HS-5 (cell line): ENCODE data around the gene GAS6.
"Not testable (repeated sequence)": the region's sequence is repeated elsewhere in the genome, so short reads cannot be mapped to it uniquely, and the experiment has no call there.

Source experiments
- DNase-seq: peaks from one replicate; pipeline ENCODE4 v3.0.0-alpha.2; 2012; ENCODE audit warnings: low read depth

Gene GAS6

GRCh38 chr13:113867913-113868312 is 4.0 kb upstream of the GAS6 start:
- DNase-seq = not testable (repeated sequence)

- DNase-seq = no peak
These were observed 1.6 kb upstream of the GAS6 start for GRCh38 chr13:113865427-113865826.

GRCh38 chr13:113864273-113864890 is 506 bp upstream of the GAS6 start:
- DNase-seq = no peak

GRCh38 chr13:113862931-113863523 is 849 bp downstream of the GAS6 start:
- DNase-seq = no peak

GRCh38 chr13:113862191-113862930 is 1.5 kb downstream of the GAS6 start:
- no peak for DNase-seq

GRCh38 chr13:113861433-113862030 is 2.3 kb downstream of the GAS6 start:
- DNase-seq = no peak

- DNase-seq = no peak
These were observed 3.0 kb downstream of the GAS6 start for GRCh38 chr13:113860665-113861432.

- no peak for DNase-seq
These were observed 3.7 kb downstream of the GAS6 start for GRCh38 chr13:113860051-113860664.

- no peak for DNase-seq
These were observed 4.4 kb downstream of the GAS6 start for GRCh38 chr13:113859311-113860050.

- DNase-seq = no peak
These were observed 6.2 kb downstream of the GAS6 start for GRCh38 chr13:113857531-113858195.

GRCh38 chr13:113856716-113857065 is 7.2 kb downstream of the GAS6 start:
- no peak for DNase-seq

- DNase-seq = no peak
These were observed 7.8 kb downstream of the GAS6 start for GRCh38 chr13:113855931-113856715.

GRCh38 chr13:113855012-113855921 is 8.6 kb downstream of the GAS6 start:
- DNase-seq = no peak

- no peak for DNase-seq
These were observed 9.5 kb downstream of the GAS6 start for GRCh38 chr13:113854238-113855011.

- no peak for DNase-seq
These were observed 10.2 kb downstream of the GAS6 start for GRCh38 chr13:113853518-113854237.

GRCh38 chr13:113852536-113853517 is 11.0 kb downstream of the GAS6 start:
- no peak for DNase-seq
